K562 (cell line): Measurements from ENCODE around the gene ARHGAP22. TPM values are rescaled to one million over a fixed set of nuclear protein-coding genes. Genes with fewer than 3 reads are reported as not detected.

Source experiments
- BRF1 ChIP-seq: IDR thresholded peaks from 3 replicates; pipeline ENCODE4 v1.6.1; 2011; ENCODE audit warnings: borderline replicate concordance, mild to moderate bottlenecking; ENCODE audit not compliant: insufficient read length; ENCODE audit errors: extremely low read depth
- C11orf30 ChIP-seq: fragments of 450-650 bp; IDR thresholded peaks from 2 replicates; pipeline ENCODE4 v1.6.1; 2016; ENCODE audit warnings: low read depth, mild to moderate bottlenecking
- CBFA2T2 ChIP-seq: fragments of 450-650 bp; conservative IDR thresholded peaks from 2 replicates; pipeline ENCODE4 v1.6.1; 2017; ENCODE audit warnings: mild to moderate bottlenecking
- MAFK ChIP-seq: IDR thresholded peaks from 2 replicates; pipeline ENCODE4 v1.6.1; 2011; ENCODE audit warnings: low read length, improper control_type of control experiment
- POLR2G ChIP-seq: fragments of 200-400 bp; formaldehyde crosslinking; IDR thresholded peaks from 2 replicates; pipeline ENCODE4 v1.6.1; 2017; ENCODE audit warnings: low read depth, mild to moderate bottlenecking, antibody characterized with exemption, low read length, moderate library complexity
- RAD21 ChIP-seq, 2 experiments: fragments of 250-450 bp in 1 of 2; fragments of 450-650 bp in 1 of 2; sonication (Bioruptor Pico) in 1 of 2; formaldehyde crosslinking in 1 of 2; IDR thresholded peaks in 1 of 2; conservative IDR thresholded peaks in 1 of 2; 2 replicates each; pipeline versions ENCODE4 v1.4.0 to v1.8.0; 2020 to 2022; ENCODE audit warnings: mild to moderate bottlenecking in 2 of 2, moderate library complexity in 1 of 2
- SMC3 ChIP-seq: conservative IDR thresholded peaks from 2 replicates; pipeline ENCODE4 v1.6.1; 2011; ENCODE audit warnings: low read depth, low read length, improper control_type of control experiment; ENCODE audit not compliant: insufficient read depth
- polyA plus RNA-seq, 8 experiments: library from polyadenylated mRNA; depleted of rRNA in 4 of 8; stranded (reverse) in 5 of 8; unstranded in 3 of 8; fragments of >200 nt; fragmentation: Nextera tagmentation in 2 of 8; fragmentation: Illumina TruSeq in 1 of 8; extraction: Ambion mirVana in 2 of 8; extraction: Trizol in 1 of 8; gene quantifications; 2 replicates each; pipeline versions ENCODE4 v1.2.1 to v1.2.3, GENCODE V29; 2011 to 2014; ENCODE audit warnings: inconsistent platforms in 1 of 8, missing spikeins in 1 of 8
- total RNA-seq, 7 experiments: library from RNA; depleted of rRNA in 6 of 7; stranded (reverse); fragments of >200 nt in 6 of 7; fragmentation: Illumina TruSeq in 2 of 7; extraction: Trizol in 2 of 7; gene quantifications; 2 replicates each; pipeline versions ENCODE4 v1.2.1 to v1.2.3, GENCODE V29; 2011 to 2021; ENCODE audit warnings: low replicate concordance in 1 of 7
- TF ChIP-seq, protein P1 (sequence below), 2 experiments: fragments of 450-650 bp; IDR thresholded peaks; 2 replicates each; pipeline ENCODE4 v1.6.1; 2016; ENCODE audit warnings: mild to moderate bottlenecking in 2 of 2, borderline replicate concordance in 1 of 2, low read depth in 1 of 2, moderate library complexity in 1 of 2
- TF ChIP-seq, protein P2 (sequence below): sonication (generic); formaldehyde crosslinking; IDR thresholded peaks from 2 replicates; pipeline ENCODE4 v1.8.0; 2023; ENCODE audit warnings: mild to moderate bottlenecking, missing genetic modification reagents
- TF ChIP-seq, protein P3 (sequence below): fragments of 450-650 bp; formaldehyde crosslinking; IDR thresholded peaks from 2 replicates; pipeline ENCODE4 v1.4.0; 2020; ENCODE audit warnings: mild to moderate bottlenecking, mixed read lengths
- TF ChIP-seq, protein P4 (sequence below): fragments of 250-450 bp; sonication (Bioruptor Pico); IDR thresholded peaks from 2 replicates; pipeline ENCODE4 v1.5.0; 2021; ENCODE audit warnings: mild to moderate bottlenecking, moderate library complexity

ARHGAP22 gene
- total and polyA plus RNA-seq, 9 of the 15 experiments (the other 6 are each of a cell fraction or from before 2014, with no cell fraction given), result 1.3 to 28.1 (median 12.7) TPM

DNA sequence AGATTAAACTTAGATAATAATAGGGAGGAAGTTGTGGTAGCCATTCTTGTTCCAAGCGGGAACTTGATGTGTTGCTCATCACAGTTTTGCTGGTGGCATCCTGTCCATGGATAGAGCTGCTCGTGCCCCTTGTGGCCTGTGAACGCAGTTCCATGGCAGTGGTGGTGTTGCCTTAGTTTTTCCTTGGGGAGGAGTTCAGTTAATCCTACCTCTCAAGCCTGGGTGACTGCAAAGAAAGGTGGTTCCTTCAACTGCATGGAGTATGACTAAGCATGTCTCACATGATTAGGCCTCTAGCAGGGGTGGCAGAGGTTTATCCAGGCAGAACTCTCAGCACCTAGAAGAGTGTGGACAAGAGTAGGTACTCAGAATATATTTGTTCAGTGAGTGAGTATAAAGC lies 198.7 kb downstream of the ARHGAP22 start (continued):
- TF ChIP-seq, protein P1, sequence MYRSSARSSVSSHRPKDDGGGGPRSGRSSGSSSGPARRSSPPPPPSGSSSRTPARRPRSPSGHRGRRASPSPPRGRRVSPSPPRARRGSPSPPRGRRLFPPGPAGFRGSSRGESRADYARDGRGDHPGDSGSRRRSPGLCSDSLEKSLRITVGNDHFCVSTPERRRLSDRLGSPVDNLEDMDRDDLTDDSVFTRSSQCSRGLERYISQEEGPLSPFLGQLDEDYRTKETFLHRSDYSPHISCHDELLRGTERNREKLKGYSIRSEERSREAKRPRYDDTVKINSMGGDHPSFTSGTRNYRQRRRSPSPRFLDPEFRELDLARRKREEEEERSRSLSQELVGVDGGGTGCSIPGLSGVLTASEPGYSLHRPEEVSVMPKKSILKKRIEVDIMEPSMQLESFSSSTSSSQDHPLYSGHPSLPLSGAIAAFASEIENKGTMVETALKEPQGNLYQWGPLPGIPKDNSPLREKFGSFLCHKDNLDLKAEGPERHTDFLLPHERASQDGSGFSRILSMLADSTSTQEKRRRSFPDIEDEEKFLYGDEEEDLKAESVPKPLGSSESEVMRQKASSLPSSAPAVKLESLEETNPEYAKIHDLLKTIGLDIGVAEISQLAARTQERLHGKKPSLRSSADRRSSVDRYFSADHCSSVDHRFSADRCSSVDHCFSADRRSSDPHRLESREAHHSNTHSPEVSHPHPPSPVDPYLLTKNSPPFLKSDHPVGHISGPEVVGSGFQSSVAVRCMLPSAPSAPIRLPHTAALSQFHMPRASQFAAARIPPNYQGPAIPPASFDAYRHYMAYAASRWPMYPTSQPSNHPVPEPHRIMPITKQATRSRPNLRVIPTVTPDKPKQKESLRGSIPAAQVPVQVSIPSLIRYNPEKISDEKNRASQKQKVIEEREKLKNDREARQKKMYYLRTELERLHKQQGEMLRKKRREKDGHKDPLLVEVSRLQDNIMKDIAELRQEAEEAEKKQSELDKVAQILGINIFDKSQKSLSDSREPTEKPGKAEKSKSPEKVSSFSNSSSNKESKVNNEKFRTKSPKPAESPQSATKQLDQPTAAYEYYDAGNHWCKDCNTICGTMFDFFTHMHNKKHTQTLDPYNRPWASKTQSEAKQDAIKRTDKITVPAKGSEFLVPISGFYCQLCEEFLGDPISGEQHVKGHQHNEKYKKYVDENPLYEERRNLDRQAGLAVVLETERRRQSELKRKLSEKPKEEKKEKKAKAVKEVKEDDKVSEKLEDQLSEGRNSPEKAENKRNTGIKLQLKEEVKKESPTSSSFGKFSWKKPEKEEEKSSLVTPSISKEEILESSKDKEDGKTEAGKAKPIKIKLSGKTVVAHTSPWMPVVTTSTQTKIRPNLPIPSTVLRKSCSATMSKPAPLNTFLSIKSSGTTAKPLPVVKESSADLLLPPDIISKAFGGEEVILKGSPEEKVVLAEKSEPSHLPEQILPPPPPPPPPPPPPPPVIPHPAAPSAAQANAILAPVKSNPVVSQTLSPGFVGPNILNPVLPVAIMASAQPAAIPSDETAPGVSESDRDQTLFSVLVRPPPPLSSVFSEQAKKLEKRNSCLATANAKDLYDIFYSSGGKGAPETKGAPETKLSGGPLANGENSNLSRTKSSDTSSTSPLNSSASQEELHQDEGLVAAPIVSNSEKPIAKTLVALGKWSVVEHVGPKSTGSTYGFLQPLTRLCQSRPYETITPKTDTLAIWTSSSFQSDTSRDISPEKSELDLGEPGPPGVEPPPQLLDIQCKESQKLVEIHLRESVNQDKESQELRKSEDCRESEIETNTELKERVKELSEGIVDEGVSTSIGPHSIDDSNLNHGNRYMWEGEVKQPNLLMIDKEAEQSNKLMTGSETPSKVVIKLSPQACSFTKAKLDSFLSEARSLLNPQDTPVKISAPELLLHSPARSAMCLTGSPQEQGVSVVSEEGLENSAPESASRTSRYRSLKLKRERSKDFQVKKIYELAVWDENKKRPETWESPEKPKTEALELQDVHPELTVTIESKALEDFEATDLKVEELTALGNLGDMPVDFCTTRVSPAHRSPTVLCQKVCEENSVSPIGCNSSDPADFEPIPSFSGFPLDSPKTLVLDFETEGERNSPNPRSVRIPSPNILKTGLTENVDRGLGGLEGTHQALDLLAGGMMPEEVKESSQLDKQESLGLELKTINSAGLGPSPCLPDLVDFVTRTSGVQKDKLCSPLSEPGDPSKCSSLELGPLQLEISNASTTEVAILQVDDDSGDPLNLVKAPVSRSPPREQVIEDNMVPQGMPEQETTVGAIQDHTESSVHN (IDR thresholded peaks at IDR 0.05; ENCODE audit: borderline replicate concordance in 1 of 2, low read depth in 1 of 2), result no peak
- TF ChIP-seq MAFK, result peak; percentile 78
- no peak for TF ChIP-seq BRF1
- peak; percentile 92 for TF ChIP-seq C11orf30
- TF ChIP-seq SMC3, result 0 out of 2 replicates have a peak, but pooled peaks have one; percentile 2
- no peak for TF ChIP-seq POLR2G
- TF ChIP-seq, protein P2, sequence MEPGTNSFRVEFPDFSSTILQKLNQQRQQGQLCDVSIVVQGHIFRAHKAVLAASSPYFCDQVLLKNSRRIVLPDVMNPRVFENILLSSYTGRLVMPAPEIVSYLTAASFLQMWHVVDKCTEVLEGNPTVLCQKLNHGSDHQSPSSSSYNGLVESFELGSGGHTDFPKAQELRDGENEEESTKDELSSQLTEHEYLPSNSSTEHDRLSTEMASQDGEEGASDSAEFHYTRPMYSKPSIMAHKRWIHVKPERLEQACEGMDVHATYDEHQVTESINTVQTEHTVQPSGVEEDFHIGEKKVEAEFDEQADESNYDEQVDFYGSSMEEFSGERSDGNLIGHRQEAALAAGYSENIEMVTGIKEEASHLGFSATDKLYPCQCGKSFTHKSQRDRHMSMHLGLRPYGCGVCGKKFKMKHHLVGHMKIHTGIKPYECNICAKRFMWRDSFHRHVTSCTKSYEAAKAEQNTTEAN (CRISPR knock-in tag), result no peak
- peak in 1 of 2 experiments; percentile 34; a peak in 2 of 4 replicates for TF ChIP-seq RAD21 (CRISPR knock-in tag; conservative IDR thresholded peaks at IDR 0.05 in 1 of 2, IDR thresholded peaks at IDR 0.05 in 1 of 2)
- TF ChIP-seq, protein P3, sequence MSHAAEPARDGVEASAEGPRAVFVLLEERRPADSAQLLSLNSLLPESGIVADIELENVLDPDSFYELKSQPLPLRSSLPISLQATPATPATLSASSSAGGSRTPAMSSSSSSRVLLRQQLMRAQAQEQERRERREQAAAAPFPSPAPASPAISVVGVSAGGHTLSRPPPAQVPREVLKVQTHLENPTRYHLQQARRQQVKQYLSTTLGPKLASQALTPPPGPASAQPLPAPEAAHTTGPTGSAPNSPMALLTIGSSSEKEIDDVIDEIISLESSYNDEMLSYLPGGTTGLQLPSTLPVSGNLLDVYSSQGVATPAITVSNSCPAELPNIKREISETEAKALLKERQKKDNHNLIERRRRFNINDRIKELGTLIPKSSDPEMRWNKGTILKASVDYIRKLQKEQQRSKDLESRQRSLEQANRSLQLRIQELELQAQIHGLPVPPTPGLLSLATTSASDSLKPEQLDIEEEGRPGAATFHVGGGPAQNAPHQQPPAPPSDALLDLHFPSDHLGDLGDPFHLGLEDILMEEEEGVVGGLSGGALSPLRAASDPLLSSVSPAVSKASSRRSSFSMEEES (CRISPR knock-in tag), result no peak
- TF ChIP-seq, protein P4, sequence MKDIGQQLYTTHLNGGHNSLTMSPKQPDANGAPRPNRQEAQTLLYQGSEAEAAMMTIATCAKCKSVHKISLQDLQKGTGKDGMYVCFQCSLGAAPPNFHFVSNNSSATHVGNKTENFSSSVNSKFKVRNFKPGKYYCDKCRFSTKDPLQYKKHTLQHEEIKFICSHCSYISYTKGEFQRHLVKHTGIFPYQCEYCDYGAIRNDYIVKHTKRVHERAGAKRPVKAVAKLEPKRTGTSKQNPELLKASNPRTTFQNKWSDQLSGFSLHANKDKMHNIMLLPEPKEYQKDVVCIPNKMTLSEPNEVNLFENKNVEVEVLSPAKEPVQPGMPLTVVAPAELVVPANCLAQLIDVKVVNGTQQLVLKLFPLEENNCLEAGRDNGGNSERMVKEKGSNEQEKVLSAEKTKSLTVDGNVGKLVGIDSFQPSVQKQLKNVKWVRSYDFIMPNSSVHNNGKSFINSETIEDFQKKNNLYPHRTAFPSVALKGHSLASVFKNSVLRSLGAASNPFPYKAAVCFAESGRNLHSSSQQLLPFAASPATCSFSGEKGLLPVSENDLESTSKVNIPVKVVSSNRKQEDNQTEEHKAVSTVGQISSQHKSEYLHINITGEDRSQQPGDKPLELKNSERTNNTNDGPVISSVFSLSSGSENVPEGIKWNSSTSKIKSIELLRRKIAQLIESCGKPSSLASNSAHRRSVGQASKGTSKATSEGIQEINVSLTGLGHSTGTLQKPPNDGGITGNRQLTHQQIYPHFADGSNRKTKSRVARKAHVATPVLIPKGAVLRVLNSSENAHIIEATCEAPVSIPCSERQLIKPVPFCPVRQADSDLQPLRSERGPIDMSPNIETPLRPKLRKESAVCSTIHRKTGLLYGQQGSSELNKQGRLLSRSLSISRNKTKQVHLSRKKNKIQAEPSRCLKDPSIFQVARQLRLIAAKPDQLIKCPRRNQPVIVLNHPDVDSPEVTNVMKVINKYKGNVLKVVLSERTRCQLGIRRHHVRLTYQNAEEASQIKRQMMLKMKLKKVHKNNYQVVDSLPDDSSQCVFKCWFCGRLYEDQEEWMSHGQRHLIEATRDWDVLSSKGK, result no peak
- TF ChIP-seq CBFA2T2, result no peak
